Mesodermal cell (in vitro differentiated cells): ENCODE results near the gene ZNF800.
A peak's percentile ranks its signal among the peaks of the same experiment; 100 is the strongest.

Experiments
- H3K27ac ChIP-seq: 2 replicates; pipeline ENCODE4 v1.7.0; 2013; ENCODE audit warnings: mild to moderate bottlenecking, low read depth, low read length, moderate library complexity; ENCODE audit not compliant: severe bottlenecking
- H3K36me3 ChIP-seq: 2 replicates; pipeline ENCODE4 v1.7.1; 2013; ENCODE audit warnings: mild to moderate bottlenecking, low read length, moderate library complexity; ENCODE audit not compliant: control insufficient read depth, insufficient read depth
- H3K4me1 ChIP-seq: one replicate; pipeline ENCODE4 v1.7.1; 2013; ENCODE audit warnings: mild to moderate bottlenecking, low read length; ENCODE audit not compliant: insufficient read depth, control insufficient read depth, poor library complexity, severe bottlenecking
- H3K4me3 ChIP-seq: 2 replicates; pipeline ENCODE4 v1.7.0; 2013; ENCODE audit warnings: low read length, control low read depth, mild to moderate bottlenecking; ENCODE audit not compliant: insufficient read depth, poor library complexity, severe bottlenecking; ENCODE audit errors: extremely low read depth
- H3K9me3 ChIP-seq: 2 replicates; pipeline ENCODE4 v1.7.1; 2013; ENCODE audit warnings: mild to moderate bottlenecking, low read length, moderate library complexity; ENCODE audit not compliant: control insufficient read depth
- WGBS, 2 experiments: methylation state at CpG; one replicate each; pipeline ENCODE4 v1.1.5; 2013; ENCODE audit warnings: missing lambda C conversion rate in 2 of 2; ENCODE audit not compliant: insufficient coverage in 2 of 2; 5-methylcytosine and 5-hydroxymethylcytosine counted together

Gene ZNF800

GRCh38 chr7:127347567-127348246, 44.8 kb downstream of the ZNF800 start:
- H3K9me3 ChIP-seq: no peaks in the 10 kb centered on the region
- 6 to 7% methylated on average over 56 to 66 of the region's 79 CpGs for WGBS, 2 experiments
- no peaks in the 10 kb centered on the region for H3K4me1 ChIP-seq
- H3K36me3 ChIP-seq: no peaks in the 10 kb centered on the region
- no peak overlapping the region for H3K27ac ChIP-seq
- H3K4me3 ChIP-seq: peak overlapping the region; percentile 3

- Histone ChIP-seq H3K27ac (no peak overlapping the region), H3K36me3 (no peaks in the 10 kb centered on the region), H3K9me3 (no peaks in the 10 kb centered on the region), H3K4me1 (no peaks in the 10 kb centered on the region), H3K4me3 (no peak overlapping the region)
- 75 to 94% methylated on average over 6 to 9 of the region's 9 CpGs for WGBS, 2 experiments
Measured at GRCh38 chr7:127346575-127347256, 45.8 kb downstream of the ZNF800 start.

- H3K4me3 ChIP-seq: no peak overlapping the region
- no peak overlapping the region for H3K27ac ChIP-seq
- H3K36me3 ChIP-seq: no peaks in the 10 kb centered on the region
- H3K4me1 ChIP-seq: no peaks in the 10 kb centered on the region
- no peaks in the 10 kb centered on the region for H3K9me3 ChIP-seq
- no CpG with 5 or more reads among the region's 1 CpG for WGBS, 2 experiments
Measured at GRCh38 chr7:127342596-127342995, 49.9 kb downstream of the ZNF800 start.

- Histone ChIP-seq H3K9me3 (no peaks in the 10 kb centered on the region), H3K4me3 (no peak overlapping the region), H3K4me1 (no peaks in the 10 kb centered on the region), H3K36me3 (no peaks in the 10 kb centered on the region), H3K27ac (no peak overlapping the region)
- WGBS, 2 experiments: 80% methylated on average over 1 of the region's 1 CpG
Measured at GRCh38 chr7:127338122-127338521, 54.4 kb downstream of the ZNF800 start.

- Histone ChIP-seq H3K4me3 (no peak overlapping the region), H3K36me3 (no peaks in the 10 kb centered on the region), H3K4me1 (no peaks in the 10 kb centered on the region), H3K27ac (no peak overlapping the region), H3K9me3 (no peaks in the 10 kb centered on the region)
- WGBS, 2 experiments: 100% methylated on average over 1 of the region's 5 CpGs; no CpG with 5 or more reads in 1 of the 2 experiments
Measured at GRCh38 chr7:127337581-127337980, 54.9 kb downstream of the ZNF800 start.

- H3K36me3 ChIP-seq: no peaks in the 10 kb centered on the region
- 100% methylated on average over 1 of the region's 2 CpGs for WGBS, 2 experiments
- no peaks in the 10 kb centered on the region for H3K4me1 ChIP-seq
- no peaks in the 10 kb centered on the region for H3K9me3 ChIP-seq
- no peak overlapping the region for H3K4me3 ChIP-seq
- no peak overlapping the region for H3K27ac ChIP-seq
Measured at GRCh38 chr7:127336458-127336857, 56.0 kb downstream of the ZNF800 start.

- H3K9me3 ChIP-seq: no peaks in the 10 kb centered on the region
- H3K27ac ChIP-seq: no peak overlapping the region
- H3K36me3 ChIP-seq: no peaks in the 10 kb centered on the region
- no CpG with 5 or more reads among the region's 2 CpGs for WGBS, 2 experiments
- no peak overlapping the region for H3K4me3 ChIP-seq
- H3K4me1 ChIP-seq: no peaks in the 10 kb centered on the region
Measured at GRCh38 chr7:127332880-127333279, 59.6 kb downstream of the ZNF800 start.

GRCh38 chr7:127330070-127330469, 62.4 kb downstream of the ZNF800 start:
- no CpG with 5 or more reads among the region's 1 CpG for WGBS, 2 experiments

GRCh38 chr7:127322832-127323493, 69.5 kb downstream of the ZNF800 start:
- no peaks in the 10 kb centered on the region for H3K36me3 ChIP-seq
- WGBS, 2 experiments: 68 to 80% methylated on average over 6 of the region's 7 CpGs
- no peak overlapping the region for H3K4me3 ChIP-seq

More at GRCh38 chr7:127330070-127330469, 62.4 kb downstream of the ZNF800 start:
- no peaks in the 10 kb centered on the region for H3K9me3 ChIP-seq
- no peaks in the 10 kb centered on the region for H3K4me1 ChIP-seq
- H3K4me3 ChIP-seq: no peak overlapping the region
- H3K27ac ChIP-seq: no peak overlapping the region
- H3K36me3 ChIP-seq: no peaks in the 10 kb centered on the region

GRCh38 chr7:127322351-127322750, 70.2 kb downstream of the ZNF800 start:
- Histone ChIP-seq H3K4me3 (no peak overlapping the region), H3K4me1 (no peaks in the 10 kb centered on the region), H3K36me3 (no peaks in the 10 kb centered on the region), H3K9me3 (no peaks in the 10 kb centered on the region), H3K27ac (no peak overlapping the region)
- WGBS, 2 experiments: 81 to 85% methylated on average over 3 to 5 of the region's 5 CpGs

More at GRCh38 chr7:127322832-127323493, 69.5 kb downstream of the ZNF800 start:
- Histone ChIP-seq H3K27ac (no peak overlapping the region), H3K4me1 (no peaks in the 10 kb centered on the region), H3K9me3 (no peaks in the 10 kb centered on the region)
